SH-SY5Y (cell line): ENCODE results near the gene ARHGAP26.
A peak's percentile ranks its signal among the peaks of the same experiment; 100 is the strongest.

Experiments
- GATA2 ChIP-seq: IDR thresholded peaks from 2 replicates; pipeline ENCODE4 v1.6.1; 2011; ENCODE audit warnings: mild to moderate bottlenecking, low read depth, low read length
- GATA3 ChIP-seq: IDR thresholded peaks from 2 replicates; pipeline ENCODE4 v1.6.1; 2011; ENCODE audit warnings: low read depth, mild to moderate bottlenecking, low read length, moderate library complexity

ARHGAP26 gene

DNA sequence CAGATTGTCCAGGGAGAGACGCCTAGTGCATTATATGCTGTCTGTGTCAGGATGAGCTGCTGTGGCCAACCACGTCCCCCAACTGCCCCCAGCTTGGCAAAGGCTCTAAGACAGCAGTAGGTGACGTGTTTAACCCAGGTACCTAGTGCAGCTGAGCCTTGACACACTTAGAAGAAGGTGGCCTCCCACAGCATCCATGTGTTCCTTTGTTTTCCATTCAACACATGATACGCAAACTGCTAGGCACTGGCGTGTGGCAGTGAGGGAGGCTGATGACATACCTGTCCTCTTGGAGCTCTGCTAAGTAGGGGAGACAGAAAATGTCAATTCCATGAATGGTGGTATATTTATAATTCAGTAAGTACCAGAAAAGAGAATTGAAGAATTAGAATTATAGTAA, 341.6 kb downstream of the ARHGAP26 start:
- no peak for TF ChIP-seq GATA3
- TF ChIP-seq GATA2, result no peak

DNA sequence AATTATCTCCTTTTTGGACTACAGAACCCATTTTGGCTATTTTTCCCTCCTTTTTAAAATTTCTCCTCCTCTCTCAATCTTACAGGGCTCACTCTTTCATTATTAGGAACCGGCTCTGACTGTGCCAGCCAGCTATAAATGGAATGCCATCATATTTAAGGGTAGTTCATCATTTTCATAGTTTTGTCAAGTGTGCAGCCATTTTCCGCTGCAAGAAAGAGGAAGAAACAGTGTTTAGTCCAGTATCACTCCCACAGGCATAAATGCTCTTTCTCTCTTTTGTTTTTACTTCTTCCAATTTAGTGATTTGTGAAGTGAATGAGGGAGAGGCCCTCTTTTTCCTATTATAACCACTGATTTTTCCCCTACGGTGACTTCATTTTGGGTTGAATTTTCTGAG, 343.3 kb downstream of the ARHGAP26 start:
- TF ChIP-seq GATA3 (no peak), GATA2 (no peak)

DNA sequence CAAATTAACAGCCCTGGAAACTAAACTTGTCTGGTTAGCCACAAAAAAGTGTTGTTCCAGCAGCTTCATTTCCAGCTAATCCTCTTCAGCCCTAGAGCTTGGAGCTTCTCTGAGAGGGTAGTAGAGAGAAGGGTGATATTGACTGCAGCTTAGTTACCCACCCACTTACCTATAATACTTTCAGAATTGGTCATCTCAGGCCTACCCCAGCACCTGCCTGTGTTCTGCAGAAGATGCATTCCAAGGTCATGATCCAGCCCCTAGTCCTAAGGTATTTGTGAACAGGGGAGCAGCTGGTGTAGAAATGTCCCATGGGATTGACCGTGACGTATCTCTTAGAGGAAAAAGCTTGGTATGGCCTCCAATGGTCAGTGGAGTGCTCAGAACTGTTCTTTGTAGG, 344.3 kb downstream of the ARHGAP26 start:
- TF ChIP-seq GATA3, result no peak
- TF ChIP-seq GATA2, result no peak

DNA sequence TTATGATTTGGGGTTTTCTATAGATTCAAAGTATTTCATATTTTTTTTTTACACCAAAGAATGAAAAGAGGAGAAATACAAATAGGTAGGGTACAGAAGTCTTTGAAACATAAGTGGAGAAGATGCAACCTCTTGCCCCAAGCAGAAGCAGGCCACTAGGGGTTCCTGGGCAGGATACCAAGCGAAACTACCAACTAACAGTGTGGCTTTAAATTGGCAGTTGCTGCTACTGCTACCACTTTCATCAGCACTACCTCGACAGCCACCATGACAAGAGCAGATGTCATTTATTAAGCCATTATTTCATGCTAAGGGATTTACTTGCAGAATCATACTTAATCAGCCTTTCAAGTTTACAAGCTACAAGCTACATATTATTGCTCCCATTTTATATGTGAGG, 345.2 kb downstream of the ARHGAP26 start:
- TF ChIP-seq GATA2, result no peak
- TF ChIP-seq GATA3, result no peak

DNA sequence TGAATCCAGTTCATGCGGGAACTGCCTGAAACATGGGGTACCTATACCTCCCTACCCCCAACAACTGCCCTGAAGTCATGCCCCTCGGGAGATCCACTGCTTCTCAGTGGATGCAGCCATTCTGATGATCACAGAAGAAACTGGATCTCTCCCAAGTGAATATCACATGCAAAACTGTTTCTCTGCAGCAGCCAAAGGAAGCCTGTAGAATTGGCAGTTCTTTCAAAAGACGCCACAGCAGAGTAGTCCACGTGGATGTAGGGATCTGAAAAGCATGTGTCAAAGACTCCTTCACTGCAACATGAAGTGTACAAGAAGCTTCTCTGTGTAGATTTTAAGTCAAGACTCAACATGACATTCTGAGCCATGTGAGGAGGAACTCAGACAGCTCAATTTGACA, 346.6 kb downstream of the ARHGAP26 start:
- TF ChIP-seq GATA2, result no peak
- no peak for TF ChIP-seq GATA3

DNA sequence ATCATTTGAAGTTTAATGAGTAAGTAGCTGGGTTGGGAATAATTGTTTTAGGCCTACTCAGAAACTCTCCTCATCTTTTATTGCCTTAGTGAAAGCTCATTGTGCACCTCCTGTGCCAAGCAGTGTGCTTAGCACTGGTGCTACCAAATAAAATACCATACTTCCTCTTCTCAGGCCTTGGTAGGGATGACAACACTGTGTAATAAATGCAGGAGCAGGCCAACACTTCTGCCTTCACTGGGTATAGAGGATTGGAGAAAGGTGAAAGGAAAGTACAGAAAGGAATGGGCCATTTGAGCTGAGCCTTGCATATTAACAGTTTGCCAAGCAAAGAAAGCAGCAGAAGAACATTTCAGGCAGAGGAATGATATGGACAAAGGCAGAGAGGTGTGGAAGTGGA, 347.6 kb downstream of the ARHGAP26 start:
- TF ChIP-seq GATA2 (no peak), GATA3 (no peak)

DNA sequence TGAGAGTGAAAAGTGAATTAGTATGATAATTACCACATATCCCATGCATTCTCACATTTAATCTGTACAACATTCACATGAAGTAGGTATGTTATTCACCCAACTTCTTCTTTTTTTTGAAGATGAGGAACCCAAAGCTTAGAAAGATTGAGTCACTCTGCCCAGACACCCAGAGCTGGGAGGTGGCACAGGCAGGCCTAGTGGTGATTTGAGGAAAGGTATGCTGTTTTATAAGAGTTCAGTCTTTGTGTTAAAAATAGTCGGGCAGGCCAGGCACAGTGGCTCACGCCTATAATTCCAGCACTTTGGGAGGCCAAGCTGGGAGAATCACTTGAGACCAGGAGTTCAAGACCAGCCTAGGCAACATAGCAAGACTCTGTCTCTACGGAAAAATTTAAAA, 348.0 kb downstream of the ARHGAP26 start:
- no peak for TF ChIP-seq GATA2
- no peak for TF ChIP-seq GATA3

DNA sequence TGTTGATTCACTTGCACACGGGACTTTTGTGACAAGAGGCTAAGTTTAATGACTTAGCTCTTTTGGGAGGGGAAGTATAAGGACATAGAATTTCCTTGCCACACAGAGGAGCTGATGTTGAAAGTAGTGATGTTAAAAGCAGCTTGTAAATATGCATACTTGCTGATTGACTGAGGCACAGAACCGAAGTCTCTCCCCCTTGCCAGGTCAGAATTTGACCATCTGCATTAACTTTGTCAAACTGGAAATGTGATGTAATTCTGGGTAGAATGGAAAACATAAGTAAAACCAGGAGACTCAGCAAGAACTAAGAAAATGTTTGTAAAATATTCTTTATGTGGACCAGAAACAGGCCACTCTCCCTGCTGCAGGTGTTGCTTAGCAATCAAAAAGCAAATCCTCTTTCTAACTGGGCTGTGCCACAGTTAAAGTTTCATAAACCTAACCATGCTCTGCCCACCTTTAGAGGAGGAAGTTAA, 349.2 kb downstream of the ARHGAP26 start:
- TF ChIP-seq GATA3, result no peak
- TF ChIP-seq GATA2, result no peak

DNA sequence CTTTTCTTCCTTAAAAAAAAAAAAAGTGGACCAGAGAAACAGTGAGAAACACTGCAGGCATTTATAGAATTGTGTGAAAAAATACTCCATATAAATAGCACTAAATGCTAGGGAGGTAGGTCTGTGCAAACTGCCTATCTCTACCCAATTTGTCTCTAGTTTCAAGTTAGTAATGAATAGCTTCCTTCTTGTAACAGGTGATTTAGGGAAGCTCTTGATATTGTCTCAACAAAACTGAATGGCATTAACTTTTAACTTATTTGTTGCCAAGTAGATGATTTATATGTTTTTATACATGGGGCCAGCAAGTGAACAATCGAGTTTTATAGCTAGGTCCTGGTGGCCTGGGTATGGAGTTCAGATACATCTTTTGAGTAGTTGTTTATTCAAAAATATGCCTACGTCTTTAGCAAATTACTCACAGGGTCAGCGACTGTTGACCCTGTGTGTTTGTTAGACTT, 349.7 kb downstream of the ARHGAP26 start:
- no peak for TF ChIP-seq GATA3

DNA sequence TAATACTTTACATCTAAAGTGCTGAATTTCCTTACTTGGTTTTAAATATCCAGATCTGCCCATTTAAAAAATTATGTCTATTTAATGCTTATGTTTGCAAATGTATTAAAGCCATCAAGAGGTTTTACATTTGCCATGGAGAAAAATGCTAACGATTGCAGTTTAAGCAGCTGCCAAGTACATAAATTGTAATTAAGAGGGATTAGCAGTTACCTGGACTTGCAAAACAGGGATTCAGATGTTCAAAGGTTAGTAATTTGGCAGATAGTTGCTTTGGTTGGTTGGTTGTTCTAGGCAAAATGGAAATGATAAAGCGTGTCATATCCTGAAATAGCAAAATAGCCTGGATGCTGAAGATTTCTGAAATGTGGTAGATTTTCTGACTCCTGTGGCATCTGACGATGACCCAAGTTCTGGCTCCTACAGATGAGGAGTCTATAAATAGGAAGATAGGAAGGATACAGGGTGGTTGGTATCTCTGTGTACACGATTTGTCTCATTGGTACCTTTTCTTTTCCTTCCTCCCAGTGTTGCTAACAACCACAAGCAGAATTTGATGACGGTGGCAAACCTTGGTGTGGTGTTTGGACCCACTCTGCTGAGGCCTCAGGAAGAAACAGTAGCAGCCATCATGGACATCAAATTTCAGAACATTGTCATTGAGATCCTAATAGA, 350.4 kb downstream of the ARHGAP26 start:
- TF ChIP-seq GATA2, result no peak
- no peak for TF ChIP-seq GATA3

DNA sequence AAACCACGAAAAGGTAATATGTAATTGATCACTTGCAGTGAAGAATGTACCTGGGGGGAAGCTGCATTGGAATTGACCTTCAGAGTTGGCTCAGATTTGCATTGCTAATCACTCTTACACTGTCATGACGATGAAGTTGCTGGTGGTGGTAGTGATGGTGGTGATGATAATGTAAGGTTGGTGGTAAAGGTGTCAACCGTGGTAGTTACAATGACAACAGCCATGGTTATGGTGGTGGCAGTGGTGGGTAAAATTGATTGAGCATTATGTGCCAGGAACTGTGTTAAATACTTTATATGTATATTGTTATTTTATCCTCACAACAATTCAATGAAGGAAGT, 350.9 kb downstream of the ARHGAP26 start:
- TF ChIP-seq GATA2 (no peak), GATA3 (no peak)

DNA sequence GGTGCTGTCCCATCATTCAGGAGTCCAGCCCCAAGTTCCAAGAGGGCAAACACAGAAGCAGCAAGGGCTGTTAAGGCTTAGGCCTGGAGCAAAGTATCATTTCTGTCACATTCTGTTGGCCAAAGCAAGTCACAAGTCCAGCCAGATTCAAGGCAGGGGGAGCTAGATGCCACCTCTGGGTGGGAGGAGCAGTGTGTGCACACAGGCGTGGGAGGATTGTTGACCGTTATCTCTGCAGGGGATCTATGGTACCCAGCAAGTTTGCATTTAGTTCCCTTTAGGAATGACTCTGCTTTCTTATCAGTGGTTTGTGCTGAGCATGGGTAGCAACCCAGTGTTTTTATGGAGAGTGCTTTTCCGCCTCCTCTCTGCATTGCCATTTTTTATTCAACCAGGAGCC, 354.4 kb downstream of the ARHGAP26 start:
- TF ChIP-seq GATA3, result 0 out of 2 replicates have a peak, but pooled peaks have one; percentile 46
- peak; percentile 74 for TF ChIP-seq GATA2

DNA sequence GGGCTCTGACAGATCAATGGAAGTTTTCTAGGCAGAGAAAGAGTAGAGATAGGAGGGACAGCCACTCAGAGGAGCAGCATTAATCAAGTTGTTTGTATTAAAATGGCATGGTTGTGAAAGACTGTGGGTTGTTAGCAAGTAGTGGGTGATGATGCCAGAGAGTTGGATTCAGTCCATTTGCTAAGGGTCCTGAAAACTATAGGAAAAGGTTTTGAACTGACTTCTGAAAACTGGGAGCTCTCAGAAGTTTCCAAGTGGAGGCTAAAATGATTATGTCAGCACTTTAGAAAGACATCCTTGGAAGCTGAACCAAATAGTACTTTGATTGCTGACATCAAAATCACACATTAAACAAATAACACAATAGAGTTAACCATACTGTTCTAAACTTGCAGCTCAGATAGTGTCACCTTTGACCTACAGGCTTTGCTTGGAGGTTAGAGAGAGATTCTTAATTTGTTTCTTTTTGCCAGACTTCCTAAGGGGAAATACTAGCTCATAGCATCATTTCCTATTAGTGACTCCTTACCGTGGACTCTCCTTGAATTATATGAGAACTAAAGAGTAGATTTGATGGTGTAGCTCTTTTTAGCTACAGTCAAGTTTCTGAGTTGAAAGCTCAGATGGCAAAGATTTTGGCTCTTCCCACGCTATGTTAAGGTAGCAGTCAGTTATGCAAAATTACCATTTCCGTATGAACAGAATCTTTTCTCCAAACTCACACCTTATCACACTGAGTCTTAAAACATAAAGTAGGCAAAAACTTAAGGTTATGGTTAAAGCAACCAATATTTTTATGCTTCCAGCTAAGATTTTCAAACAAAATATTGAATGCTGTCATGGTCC, 356.2 kb downstream of the ARHGAP26 start:
- TF ChIP-seq GATA3 (no peak), GATA2 (no peak)

DNA sequence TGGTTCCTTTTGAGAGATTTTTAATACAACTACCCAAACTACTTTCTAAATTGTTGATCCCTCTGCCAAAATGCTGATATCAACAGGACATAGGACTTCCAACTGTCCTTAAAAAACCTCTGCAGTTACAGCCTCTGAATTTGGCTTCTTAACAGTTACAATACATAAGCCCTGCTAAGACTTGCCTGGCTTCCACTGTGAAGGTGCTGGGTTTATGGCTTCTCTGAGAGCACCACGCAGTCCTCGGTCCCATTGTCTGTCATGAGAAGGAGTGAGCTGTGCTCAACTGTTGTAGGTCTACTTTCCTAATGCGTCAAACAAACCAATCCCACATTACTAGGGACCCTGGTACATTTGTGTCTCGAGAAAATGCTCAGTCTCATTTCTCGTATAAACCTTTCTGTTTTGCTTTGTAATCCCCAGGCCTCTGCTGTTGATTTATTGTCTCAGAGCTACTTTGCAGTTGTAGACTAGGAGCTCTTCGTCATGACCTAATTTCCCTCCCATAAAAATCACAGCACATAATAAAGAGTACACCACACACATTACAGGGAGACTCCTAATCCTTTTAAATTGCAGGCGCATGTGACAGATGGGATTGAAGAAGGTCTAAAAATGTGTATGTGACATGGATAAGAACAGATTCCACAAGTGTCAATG, 358.4 kb downstream of the ARHGAP26 start:
- TF ChIP-seq GATA3 (no peak), GATA2 (no peak)
